Measurements from ENCODE around the gene TRPV4. TPM values are rescaled to one million over a fixed set of nuclear protein-coding genes. Genes with fewer than 3 reads are reported as not detected.
A peak's percentile ranks its signal among the peaks of the same experiment; 100 is the strongest.

Gene TRPV4
- total RNA-seq, 1 experiment from 2014 or later, result not detected

DNA sequence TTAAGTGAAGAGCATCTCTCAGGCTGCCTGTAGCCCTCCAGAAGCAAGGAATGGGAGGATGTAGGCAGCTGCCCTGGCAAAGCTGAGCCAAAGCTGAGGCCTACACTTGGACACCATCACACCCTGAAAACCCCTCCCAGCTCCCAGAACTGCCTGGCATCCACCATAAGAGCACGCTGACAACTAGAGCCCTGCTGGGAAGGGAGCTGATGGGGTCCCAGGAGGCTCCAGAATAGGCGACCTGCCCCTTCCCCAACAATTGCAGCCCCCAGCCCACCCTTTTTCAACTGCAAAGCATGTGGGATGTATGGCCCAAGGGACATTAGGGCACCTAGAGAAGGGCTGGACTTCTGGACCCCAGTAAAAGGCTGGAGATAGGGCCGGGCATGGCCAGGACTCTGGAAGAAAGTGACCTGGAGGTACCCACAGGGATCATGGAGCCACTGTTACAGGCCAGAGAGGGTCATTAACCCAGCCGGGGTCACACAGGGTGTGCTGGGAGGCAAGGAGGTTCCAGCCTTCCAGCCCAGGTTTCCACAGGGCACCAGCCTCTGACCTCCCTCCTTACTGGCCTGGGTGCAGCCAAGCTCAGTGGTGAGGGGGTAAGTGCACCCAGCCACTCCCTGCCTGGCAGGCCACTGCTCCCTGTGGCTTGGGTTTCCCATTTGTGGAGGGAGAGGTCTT lies 91.8 kb downstream of the TRPV4 start:
- no peak for DNase-seq (ENCODE audit: low spot score)

- no peak for DNase-seq (ENCODE audit: low spot score)
These were observed 92.4 kb downstream of the TRPV4 start for GRCh38 chr12:109740694-109741245.

- DNase-seq (ENCODE audit: low spot score), result no peak
These were observed 93.2 kb downstream of the TRPV4 start for GRCh38 chr12:109739747-109740693.

GRCh38 chr12:109738878-109739665 lies 94.1 kb downstream of the TRPV4 start:
- peak; percentile 21 for DNase-seq (ENCODE audit: low spot score)

- no peak for DNase-seq (ENCODE audit: low spot score)
These were observed 95.0 kb downstream of the TRPV4 start for GRCh38 chr12:109738209-109738608.

GRCh38 chr12:109737631-109738030 lies 95.6 kb downstream of the TRPV4 start:
- no peak for DNase-seq (ENCODE audit: low spot score)

GRCh38 chr12:109737126-109737525 lies 96.1 kb downstream of the TRPV4 start:
- DNase-seq (ENCODE audit: low spot score), result no peak

DNA sequence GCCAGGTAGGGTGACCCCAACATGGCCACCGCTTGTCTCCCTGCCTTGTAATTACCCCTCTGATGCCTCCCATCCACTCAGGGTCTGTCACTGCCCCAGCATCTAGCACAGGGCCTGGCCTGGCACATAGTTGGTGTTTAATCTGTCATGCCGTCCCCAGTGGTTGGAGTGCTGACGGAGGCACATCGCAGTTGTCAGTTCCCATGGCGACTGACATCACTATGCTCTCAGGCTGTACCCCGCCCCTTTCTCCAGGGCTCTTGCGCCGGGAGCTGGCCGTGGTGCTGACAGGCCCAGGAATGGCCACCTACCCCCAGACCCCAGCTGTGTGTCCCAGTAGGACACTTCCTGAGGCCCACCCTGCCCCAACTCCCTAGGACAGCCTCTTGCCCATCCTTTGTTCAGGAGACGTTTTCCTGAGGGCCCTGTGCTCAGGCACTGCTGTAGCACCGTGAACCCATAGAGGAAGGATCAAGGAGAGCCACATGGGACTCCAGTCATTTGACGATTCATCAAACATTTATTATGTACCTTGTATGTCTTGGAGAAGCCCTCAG lies 96.6 kb downstream of the TRPV4 start:
- peak; percentile 10 for DNase-seq (ENCODE audit: low spot score)

- no peak for DNase-seq (ENCODE audit: low spot score)
These were observed 97.2 kb downstream of the TRPV4 start for GRCh38 chr12:109735825-109736551.

- DNase-seq (ENCODE audit: low spot score), result no peak
These were observed 98.1 kb downstream of the TRPV4 start for GRCh38 chr12:109735051-109735521.

DNA sequence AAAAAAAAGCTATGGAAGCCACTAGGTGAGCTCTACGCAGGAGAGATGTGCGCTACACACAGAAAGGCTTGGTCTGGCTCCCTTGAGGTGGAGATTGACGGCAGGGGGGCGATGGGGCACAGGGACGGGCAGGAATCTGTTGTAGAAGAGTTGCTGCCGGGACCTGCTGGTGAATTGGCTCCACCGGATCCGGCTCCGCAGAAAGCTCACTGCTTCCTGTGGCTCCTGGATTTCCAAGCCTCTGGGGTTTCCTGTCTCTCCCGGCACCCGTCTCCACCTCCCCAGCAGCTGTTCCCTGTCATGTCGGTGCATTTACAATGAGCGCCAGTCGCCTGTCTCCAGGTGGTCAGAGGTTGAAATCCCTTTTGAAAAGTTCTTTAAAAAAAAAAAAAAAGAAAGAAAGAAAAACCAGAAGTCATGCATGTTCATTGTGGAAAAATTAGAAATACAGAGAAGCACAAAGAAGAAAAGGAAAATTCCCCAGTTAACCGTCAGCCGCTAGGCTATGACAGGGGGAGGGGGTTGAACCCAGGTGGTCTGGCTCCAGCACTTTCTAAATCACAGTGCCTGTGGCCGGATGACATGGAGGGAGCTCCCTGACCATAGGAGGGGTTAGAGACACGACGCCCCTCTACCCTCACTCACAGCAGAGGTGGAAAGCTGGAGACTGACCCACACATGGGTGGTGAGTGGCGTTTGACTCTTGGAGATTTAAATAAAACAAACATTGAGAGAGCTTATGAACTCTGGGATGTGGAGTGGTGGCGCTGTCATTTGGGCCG lies 98.8 kb downstream of the TRPV4 start:
- no peak for DNase-seq (ENCODE audit: low spot score)

Other genes with a start within 250 kb of the TRPV4 start
- gene FAM222A, start 119.6 kb downstream of the TRPV4 start, total RNA-seq (2014; rRNA removed; shearing (Covaris generic)), result 3.7 and 4.2 TPM in 2 replicates
- gene GLTP, start 47.1 kb upstream of the TRPV4 start, total RNA-seq (2014; rRNA removed; shearing (Covaris generic)), result 37.9 and 39.1 TPM in 2 replicates
- gene TCHP, start 66.9 kb upstream of the TRPV4 start, total RNA-seq (2014; rRNA removed; shearing (Covaris generic)), result 17.6 and 21.9 TPM in 2 replicates
- gene GIT2, start 163.0 kb upstream of the TRPV4 start, total RNA-seq (2014; rRNA removed; shearing (Covaris generic)), result 30.2 and 30.3 TPM in 2 replicates
- 131 and 155 TPM in 2 replicates for gene ANKRD13A, start 166.0 kb upstream of the TRPV4 start, total RNA-seq (2014; rRNA removed; shearing (Covaris generic))
- 12.9 and 18.3 TPM in 2 replicates for gene C12orf76, start 215.1 kb upstream of the TRPV4 start, total RNA-seq (2014; rRNA removed; shearing (Covaris generic))